Fibroblast of peridontal ligament (primary cell): ENCODE measurements around the gene SV2B.

Experiments used
- DNase-seq: peaks from one replicate; pipeline ENCODE4 v3.0.0-alpha.2; 2010; ENCODE audit errors: extremely low read depth

Gene SV2B

GRCh38 chr15:91141097-91141496 is 41.0 kb downstream of the SV2B start:
- no peak for DNase-seq

- peak; percentile 1 for DNase-seq
These were observed 42.2 kb downstream of the SV2B start for GRCh38 chr15:91142106-91142744.

DNA sequence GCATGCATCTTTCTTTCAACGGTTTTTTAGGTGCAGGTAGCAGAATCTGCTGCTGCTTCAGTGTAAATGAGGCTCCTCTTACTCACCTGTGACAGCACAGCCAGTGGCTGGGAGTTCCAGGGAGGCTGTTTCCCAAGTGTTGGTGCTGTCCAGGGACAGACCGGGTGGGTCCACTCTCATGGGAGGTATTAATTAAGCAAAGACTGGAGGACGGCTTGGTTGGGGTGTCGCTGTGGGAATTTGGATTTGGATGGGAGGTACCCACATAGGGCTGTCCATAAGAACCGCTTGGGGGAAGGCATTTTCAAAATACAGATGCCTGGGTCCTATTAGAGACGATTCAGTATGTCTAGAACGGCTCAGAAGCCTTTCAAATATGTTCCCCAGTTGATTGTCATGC is 42.9 kb downstream of the SV2B start:
- no peak for DNase-seq

DNA sequence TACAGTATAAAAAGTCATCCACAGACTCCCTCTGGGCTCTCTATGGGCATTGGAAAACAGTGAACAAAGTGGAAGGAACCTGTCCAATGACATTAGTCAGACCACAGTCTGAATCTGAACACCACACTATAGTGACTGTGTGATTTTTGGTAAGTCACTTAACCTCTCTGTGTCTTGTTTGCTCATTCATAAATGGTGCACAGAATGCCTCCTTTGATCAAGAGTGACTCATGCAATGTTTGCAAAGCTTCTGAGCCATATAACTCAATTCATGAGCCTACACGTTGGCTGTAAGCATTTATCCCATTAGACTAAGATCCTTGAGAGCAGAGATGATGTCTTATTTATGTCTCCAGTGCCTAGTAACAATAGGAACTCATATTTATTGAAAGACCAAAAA is 46.7 kb downstream of the SV2B start:
- DNase-seq, result no peak

GRCh38 chr15:91148243-91148642 is 48.2 kb downstream of the SV2B start:
- no peak for DNase-seq

DNA sequence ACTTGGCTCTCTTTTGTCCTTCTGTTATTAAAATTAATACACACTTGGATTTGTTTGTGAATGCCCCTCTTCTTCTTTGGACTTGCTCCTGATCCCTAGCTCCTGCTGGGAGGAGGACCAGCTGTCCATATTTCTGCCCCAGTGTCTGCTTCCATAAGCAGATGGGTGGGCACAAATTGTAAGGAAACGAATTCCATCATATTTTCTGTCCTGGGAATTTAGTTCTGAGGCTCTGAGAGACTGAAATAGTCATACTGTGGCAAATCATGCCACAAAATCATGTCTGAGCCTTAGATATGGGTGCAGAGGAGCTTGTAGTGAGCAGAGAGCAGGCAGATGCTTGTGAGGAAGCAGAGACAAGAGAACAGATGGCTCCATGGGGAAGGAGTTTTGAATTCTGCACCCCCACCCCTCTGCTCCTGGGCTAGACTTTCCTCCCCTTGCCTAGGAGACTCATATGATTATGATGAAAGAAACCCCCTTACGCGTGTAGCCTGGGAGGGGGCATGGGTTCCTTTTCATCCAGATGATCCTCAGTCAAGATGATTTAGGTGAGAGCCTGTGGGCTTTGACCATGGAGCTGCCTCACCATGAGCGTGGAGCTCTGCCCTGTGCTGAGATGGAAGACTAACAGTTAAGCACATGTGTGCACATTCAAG is 50.6 kb downstream of the SV2B start:
- no peak for DNase-seq

- DNase-seq, result no peak
These were observed 51.9 kb downstream of the SV2B start for GRCh38 chr15:91151781-91152563.

DNA sequence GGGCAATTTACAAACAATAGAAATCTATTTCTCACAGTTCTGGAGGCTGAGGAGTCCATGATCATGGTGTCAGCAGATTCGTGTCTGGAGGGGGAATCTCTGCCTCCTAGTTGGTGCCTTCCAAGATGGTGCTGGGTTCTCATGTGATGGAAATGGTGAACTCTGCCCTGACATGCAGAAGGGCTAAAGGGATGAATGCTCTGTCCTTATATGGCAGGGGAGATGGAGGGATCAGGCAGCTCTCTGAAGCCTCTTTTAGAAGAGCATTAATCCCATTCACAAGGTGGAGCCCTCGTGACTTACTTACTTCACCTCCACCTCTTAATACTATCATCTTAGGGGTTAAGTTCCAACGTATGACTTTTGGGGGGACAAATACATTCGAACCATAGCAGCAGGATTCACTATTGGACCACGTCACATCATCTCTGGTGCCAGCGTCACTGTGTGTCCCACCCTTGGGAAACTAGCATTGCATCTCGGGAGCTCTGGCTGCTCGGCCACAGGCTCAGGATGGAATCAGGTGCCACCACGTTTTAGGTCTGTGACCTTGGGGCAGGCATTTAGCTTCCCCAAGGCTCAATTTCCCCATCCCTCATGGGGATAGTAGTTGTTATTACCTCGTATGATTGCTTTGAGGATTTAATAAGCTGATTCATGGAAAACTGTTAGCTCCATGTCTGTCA is 53.0 kb downstream of the SV2B start:
- no peak for DNase-seq

- DNase-seq, result no peak
These were observed 53.9 kb downstream of the SV2B start for GRCh38 chr15:91153954-91154353.

DNA sequence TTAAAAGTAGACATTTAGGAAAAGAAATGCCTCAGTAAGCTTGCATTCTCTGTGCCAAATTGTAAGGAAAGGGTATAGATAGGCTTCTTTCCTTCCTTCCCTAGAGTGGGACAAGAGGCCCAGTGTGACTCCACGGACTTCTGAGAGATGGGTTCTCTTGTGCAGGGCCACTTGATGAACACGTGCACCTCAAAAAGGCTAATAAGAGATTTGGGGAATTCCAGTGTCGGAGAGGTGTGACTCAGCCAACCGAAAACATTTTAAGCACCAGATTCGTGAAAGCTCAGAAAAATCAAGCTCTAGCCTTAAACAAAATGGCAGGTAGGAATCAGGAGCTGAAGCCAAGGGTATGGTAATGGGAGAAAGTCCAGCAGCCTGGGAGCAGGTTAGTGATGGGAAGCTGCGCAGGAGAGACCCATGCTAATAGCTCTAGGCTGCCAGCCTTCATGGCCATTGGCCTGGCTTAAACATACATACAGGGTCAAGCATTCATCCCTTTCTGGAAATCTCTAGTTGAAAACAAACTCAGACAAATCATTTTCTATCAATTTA is 56.2 kb downstream of the SV2B start:
- no peak for DNase-seq

- no peak for DNase-seq
These were observed 58.6 kb downstream of the SV2B start for GRCh38 chr15:91158415-91159394.

GRCh38 chr15:91165850-91166249 is 65.8 kb downstream of the SV2B start:
- DNase-seq, result no peak

- no peak for DNase-seq
These were observed 68.4 kb downstream of the SV2B start for GRCh38 chr15:91168457-91168856.

- DNase-seq, result no peak
These were observed 71.3 kb downstream of the SV2B start for GRCh38 chr15:91171334-91171733.

DNA sequence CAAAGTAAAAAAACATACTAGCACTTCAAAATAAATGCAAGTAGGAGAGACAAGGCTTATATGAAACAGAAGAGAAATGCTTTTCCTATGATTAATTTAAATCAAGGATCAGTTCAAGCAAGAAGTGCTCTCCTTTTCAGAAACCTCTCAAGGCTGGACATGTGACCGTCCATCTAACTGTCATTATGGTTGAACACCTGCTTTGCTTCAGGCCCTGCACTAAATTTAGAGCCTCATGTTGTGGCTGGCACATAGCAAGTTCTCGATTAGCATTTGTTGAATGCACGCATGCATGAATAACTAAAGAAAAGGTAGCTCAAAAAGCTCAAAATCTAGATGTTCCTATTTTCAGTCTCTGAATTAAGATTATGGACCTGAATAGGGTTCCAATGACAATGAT is 82.0 kb downstream of the SV2B start:
- DNase-seq, result no peak

DNA sequence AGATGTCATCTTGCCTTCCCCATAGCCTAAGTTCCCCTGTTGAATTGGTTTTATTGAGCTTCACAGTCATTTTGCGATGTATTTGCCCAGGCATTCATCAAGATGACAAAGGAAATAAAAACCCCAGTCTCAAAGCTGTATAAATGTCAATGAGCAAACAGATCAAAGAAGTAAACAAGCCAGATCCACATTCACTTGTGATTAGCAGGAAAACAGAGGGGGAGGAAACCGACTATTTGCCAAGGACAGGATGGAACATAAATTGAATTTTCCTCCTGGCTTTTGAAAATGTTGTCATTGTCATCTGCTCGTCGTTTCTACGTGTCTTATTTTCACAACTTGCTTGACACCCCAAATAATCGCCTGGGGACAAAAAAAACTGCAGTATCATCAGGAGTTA is 83.5 kb downstream of the SV2B start:
- no peak for DNase-seq

DNA sequence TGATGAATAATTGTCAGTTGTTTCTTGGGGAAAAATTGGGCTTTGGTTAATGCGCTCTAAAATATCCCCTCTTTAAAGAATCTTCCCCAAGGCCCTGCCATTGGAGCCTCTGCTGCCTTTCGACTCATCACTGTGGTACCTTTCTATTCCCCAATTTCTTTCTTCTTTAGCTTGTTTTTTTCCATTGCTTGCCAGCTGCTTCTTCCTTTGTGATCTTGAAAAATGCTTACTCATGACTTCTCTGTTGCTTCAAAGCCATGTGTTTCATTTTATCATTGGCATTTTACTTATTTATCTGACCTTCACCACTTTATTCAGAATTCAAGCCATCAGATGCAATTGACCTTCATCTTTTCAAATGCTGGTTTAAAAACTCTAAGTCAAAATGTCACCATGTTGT is 84.4 kb downstream of the SV2B start:
- DNase-seq, result no peak

GRCh38 chr15:91186904-91187656 is 87.0 kb downstream of the SV2B start:
- no peak for DNase-seq

GRCh38 chr15:91192285-91192684 is 92.2 kb downstream of the SV2B start:
- DNase-seq, result no peak

DNA sequence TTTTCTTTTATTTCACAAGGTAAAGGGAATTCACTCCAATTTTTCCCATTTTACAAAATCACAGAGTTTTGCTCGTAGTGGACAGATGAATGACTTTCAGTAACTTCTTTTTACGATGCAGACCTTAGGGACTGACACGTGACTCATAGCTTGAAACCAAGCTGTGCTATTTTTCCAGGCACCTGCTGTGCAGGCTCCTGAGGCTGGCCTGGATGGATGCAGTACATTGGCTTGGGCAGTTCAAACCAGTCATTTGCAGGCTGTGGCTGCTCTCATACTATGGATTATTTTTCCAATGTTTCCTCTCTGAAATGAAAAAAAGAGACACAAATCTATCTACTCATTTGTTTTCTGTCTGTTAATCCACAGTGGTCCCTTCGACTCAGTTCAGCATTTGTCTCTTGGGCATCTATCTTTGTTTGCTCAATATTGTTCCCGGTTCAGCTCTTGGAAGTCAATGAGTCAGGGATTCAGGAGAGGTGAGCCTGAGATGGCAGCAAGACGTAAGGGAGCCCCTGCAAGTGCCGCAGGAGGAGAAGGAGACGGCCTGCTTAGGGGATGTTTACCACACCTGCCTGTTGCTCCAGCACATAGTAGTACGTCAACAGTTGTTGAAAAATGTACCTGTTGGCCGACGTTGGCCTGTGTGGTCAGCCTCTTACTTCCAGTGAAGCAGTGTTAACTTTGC is 92.8 kb downstream of the SV2B start:
- DNase-seq, result no peak
